PC-3 (cell line): ENCODE results near the gene HDLBP. TPM values are rescaled to one million over a fixed set of nuclear protein-coding genes. Genes with fewer than 3 reads are reported as not detected.

Source experiments
- ATAC-seq: fragments of 200-7000 bp; cut with Tn5 transposase; 2 replicates; pipeline ENCODE4 v1.9.1; 2020; ENCODE audit warnings: mild to moderate bottlenecking, moderate library complexity
- BruUV-seq: library from RNA; stranded (reverse); fragments of 400-500 nt; replicated peaks from 2 replicates; lab custom pipeline; 2021; lab: Mats Ljungman, UMichigan
- CTCF ChIA-PET: fragments of 300-600 bp; sonication (Branson Sonifier 250); formaldehyde crosslinking; loops from one replicate; lab custom pipeline; 2022; ENCODE audit warnings: antibody characterized with exemption; lab: Charles Lee
- POLR2A ChIA-PET: fragments of 300-600 bp; sonication (Branson Sonifier 250); formaldehyde crosslinking; loops from one replicate; lab custom pipeline; 2022; ENCODE audit warnings: antibody characterized with exemption; ENCODE audit not compliant: unreplicated experiment; lab: Charles Lee
- DNase-seq: peaks from one replicate; pipeline ENCODE4 v3.0.0-alpha.2; 2015
- H2AFZ ChIP-seq: fragments of 300-600 bp; sonication (generic); 2 replicates; pipeline ENCODE4 v1.6.0; 2016; ENCODE audit warnings: antibody characterized with exemption, low read length
- H3F3A ChIP-seq: fragments of 300-600 bp; sonication (generic); one replicate; pipeline ENCODE4 v1.6.0; 2017; ENCODE audit warnings: antibody characterized with exemption, low read length, control low read depth, mild to moderate bottlenecking; ENCODE audit not compliant: unreplicated experiment
- H3K27ac ChIP-seq: fragments of 300-600 bp; sonication (generic); 2 replicates; pipeline ENCODE4 v1.5.1; 2016; ENCODE audit warnings: mild to moderate bottlenecking, low read length
- H3K27me3 ChIP-seq: fragments of 300-600 bp; sonication (generic); 2 replicates; pipeline ENCODE4 v1.6.1; 2016; ENCODE audit warnings: low read length, mixed read lengths
- H3K36me3 ChIP-seq: fragments of 300-600 bp; sonication (generic); 2 replicates; pipeline ENCODE4 v1.6.1; 2016; ENCODE audit warnings: low read depth, mixed run types, low read length, mixed read lengths
- H3K4me1 ChIP-seq: fragments of 300-600 bp; sonication (generic); 2 replicates; pipeline ENCODE4 v1.5.1; 2016; ENCODE audit warnings: low read length; ENCODE audit not compliant: insufficient read depth
- H3K4me2 ChIP-seq: fragments of 300-600 bp; sonication (generic); 2 replicates; pipeline ENCODE4 v1.6.0; 2016; ENCODE audit warnings: low read length
- H3K4me3 ChIP-seq: fragments of 300-600 bp; sonication (generic); 2 replicates; pipeline ENCODE4 v1.5.1; 2016; ENCODE audit warnings: mild to moderate bottlenecking, low read length, mixed read lengths
- H3K79me2 ChIP-seq: fragments of 300-600 bp; sonication (generic); 2 replicates; pipeline ENCODE4 v1.6.1; 2017; ENCODE audit warnings: low read length, mixed read lengths
- H3K9ac ChIP-seq: fragments of 300-600 bp; sonication (generic); 2 replicates; pipeline ENCODE4 v1.6.0; 2016; ENCODE audit warnings: mild to moderate bottlenecking, low read length
- H3K9me2 ChIP-seq: fragments of 300-600 bp; sonication (generic); replicated peaks from 2 replicates; pipeline ENCODE4 v1.6.1; 2016; ENCODE audit warnings: mixed run types, low read length, mixed read lengths
- H3K9me3 ChIP-seq: fragments of 300-600 bp; sonication (generic); 2 replicates; pipeline ENCODE4 v1.6.1; 2016; ENCODE audit warnings: low read length, mixed read lengths
- H4K20me1 ChIP-seq: fragments of 300-600 bp; sonication (generic); 2 replicates; pipeline ENCODE4 v1.6.1; 2016; ENCODE audit warnings: low read length, mixed read lengths
- CTCF ChIP-seq: fragments of 300-600 bp; sonication (generic); conservative IDR thresholded peaks from 2 replicates; pipeline ENCODE4 v1.5.1; 2017; ENCODE audit warnings: antibody characterized with exemption, low read depth, mild to moderate bottlenecking, low read length
- EZH2 ChIP-seq: fragments of 300-600 bp; sonication (generic); IDR thresholded peaks from one replicate; pipeline ENCODE4 v1.6.1; 2017; ENCODE audit warnings: antibody characterized with exemption, mild to moderate bottlenecking, low read length; ENCODE audit not compliant: unreplicated experiment
- EZH2phosphoT487 ChIP-seq: fragments of 300-600 bp; sonication (generic); IDR thresholded peaks from 2 replicates; pipeline ENCODE4 v1.6.1; 2018; ENCODE audit warnings: mild to moderate bottlenecking, antibody characterized with exemption, low read length, borderline replicate concordance
- intact Hi-C: fragments of 100-400 bp; cut with micrococcal nuclease; formaldehyde crosslinking; loops from 2 replicates; pipeline ENCODE4 v1.9.0; 2023
- total RNA-seq: library from RNA; depleted of rRNA; stranded (reverse); fragments of >200 nt; gene quantifications from 2 replicates; pipeline ENCODE4 v1.2.3, GENCODE V29; 2014

The HDLBP gene
- total RNA-seq, 1 experiment from 2014 or later, result 410 TPM

DNA sequence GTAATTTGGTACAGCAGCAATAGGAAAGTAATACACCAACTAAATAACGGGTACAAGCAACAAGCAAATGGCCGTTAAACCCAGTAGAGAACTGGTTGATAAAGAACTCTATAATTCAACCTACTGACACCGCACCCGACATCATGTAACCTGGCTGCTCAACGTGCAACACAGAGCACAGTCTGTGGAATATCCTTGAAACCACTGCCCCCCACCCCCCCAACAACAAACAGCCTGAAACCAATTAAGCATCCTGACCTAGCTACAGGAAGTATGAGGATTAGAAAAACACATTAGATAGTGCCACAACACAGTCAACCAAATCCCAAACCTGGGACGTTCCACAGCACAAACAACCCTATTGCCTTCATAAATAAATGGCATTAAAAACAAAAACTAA lies 23.5 kb downstream of the HDLBP start:
- no TSS peak for BruUV-seq
- no peak for DNase-seq
- Histone ChIP-seq H3K4me1 (no peaks in the 10 kb centered on the region), H3K4me2 (no peak overlapping the region), H3K27me3 (no peaks in the 10 kb centered on the region), H3K4me3 (no peak overlapping the region), H3F3A (no peaks in the 10 kb centered on the region), H2AFZ (no peak overlapping the region), H4K20me1 (peaks cover 26% of the 10 kb centered on the region), H3K9ac (no peak overlapping the region), H3K27ac (no peak overlapping the region), H3K36me3 (peaks cover 4% of the 10 kb centered on the region; the same call in 1 of the 2 replicates), H3K79me2 (peaks cover 100% of the 10 kb centered on the region), H3K9me3 (no peaks in the 10 kb centered on the region), H3K9me2 (no peaks in the 10 kb centered on the region)
- intact Hi-C loops, result no loop called here
- no peak for ATAC-seq
- TF ChIP-seq EZH2 (no peak), CTCF (no peak), EZH2phosphoT487 (no peak)
- CTCF ChIA-PET, result no interaction called here
- POLR2A ChIA-PET, result no interaction called here

- Histone ChIP-seq H3K27ac (no peak overlapping the region), H3K9me3 (no peaks in the 10 kb centered on the region), H3K9ac (no peak overlapping the region), H3K4me1 (no peaks in the 10 kb centered on the region), H3F3A (no peaks in the 10 kb centered on the region), H3K4me3 (no peak overlapping the region), H2AFZ (no peak overlapping the region), H3K79me2 (peaks cover 99% of the 10 kb centered on the region), H3K36me3 (no peaks in the 10 kb centered on the region; the same call in 1 of the 2 replicates), H3K4me2 (no peak overlapping the region), H3K27me3 (no peaks in the 10 kb centered on the region), H3K9me2 (no peaks in the 10 kb centered on the region), H4K20me1 (peaks cover 18% of the 10 kb centered on the region)
- no peak for DNase-seq
- intact Hi-C loops, result no loop called here
- POLR2A ChIA-PET, result no interaction called here
- ATAC-seq, result no peak
- no peak for TF ChIP-seq EZH2
- no TSS peak for BruUV-seq
- CTCF ChIA-PET, result no interaction called here
These were observed 24.3 kb downstream of the HDLBP start for GRCh38 chr2:241291153-241291552.

DNA sequence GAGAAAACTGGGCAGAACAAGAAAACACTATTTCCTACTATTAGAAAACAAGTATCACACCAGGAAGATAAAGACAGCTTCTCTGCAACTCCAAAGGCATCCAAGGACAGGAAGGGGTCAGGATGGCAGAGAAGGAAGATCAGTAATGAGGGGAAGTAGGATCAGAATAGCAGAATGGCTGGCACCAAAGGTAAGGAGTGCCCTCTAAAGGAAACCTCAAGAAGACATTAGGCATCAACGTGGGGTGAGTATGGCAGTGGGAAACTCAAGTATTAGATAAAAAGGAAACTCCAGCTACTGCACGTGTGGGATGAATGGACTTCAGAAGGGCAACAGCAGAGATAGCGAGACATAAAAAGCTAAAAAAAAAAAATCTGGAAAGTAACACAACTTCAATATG lies 25.9 kb downstream of the HDLBP start:
- POLR2A ChIA-PET, result no interaction called here
- Histone ChIP-seq H4K20me1 (peaks cover 11% of the 10 kb centered on the region), H3F3A (no peaks in the 10 kb centered on the region), H3K9me2 (no peaks in the 10 kb centered on the region), H3K4me1 (peaks cover 3% of the 10 kb centered on the region; the same call in 1 of the 2 replicates), H2AFZ (no peak overlapping the region), H3K27me3 (no peaks in the 10 kb centered on the region), H3K79me2 (peaks cover 99% of the 10 kb centered on the region), H3K27ac (no peak overlapping the region), H3K4me2 (no peak overlapping the region), H3K9me3 (no peaks in the 10 kb centered on the region), H3K36me3 (no peaks in the 10 kb centered on the region; the same call in 1 of the 2 replicates), H3K9ac (no peak overlapping the region), H3K4me3 (no peak overlapping the region)
- intact Hi-C loops, result no loop called here
- DNase-seq (no peak), ATAC-seq (no peak)
- TF ChIP-seq EZH2 (no peak), CTCF (no peak), EZH2phosphoT487 (no peak)
- BruUV-seq, result no TSS peak
- CTCF ChIA-PET, result no interaction called here
